H1 (cell line): Measurements from ENCODE around the gene OTOP3. TPM values are rescaled to one million over a fixed set of nuclear protein-coding genes. Genes with fewer than 3 reads are reported as not detected.
A peak's percentile ranks its signal among the peaks of the same experiment; 100 is the strongest.

Experiments
- CTCF ChIA-PET: fragments of 300-600 bp; sonication (Branson Sonifier 250); formaldehyde crosslinking; loops from one replicate; lab custom pipeline; 2021; ENCODE audit not compliant: partially characterized antibody; lab: Charles Lee
- POLR2A ChIA-PET: fragments of 300-600 bp; sonication (Branson Sonifier 250); formaldehyde crosslinking; loops from one replicate; lab custom pipeline; 2021; ENCODE audit warnings: inconsistent platforms; ENCODE audit not compliant: partially characterized antibody; lab: Charles Lee
- DNase-seq, 2 experiments: peaks; one replicate each; pipeline versions ENCODE4 v3.0.0 to v3.0.0-alpha.2; 2010 to 2022; ENCODE audit warnings: low spot score in 2 of 2, low read depth in 1 of 2, mixed read lengths in 1 of 2
- FAIRE-seq: peaks from 2 replicates; lab custom pipeline; 2011; peaks lifted over from hg19 to GRCh38; lab: Jason Lieb, UNC
- H2AFZ ChIP-seq: 2 replicates; pipeline ENCODE4 v1.8.1; 2012; ENCODE audit warnings: low read length, inconsistent platforms
- H2AK5ac ChIP-seq: 2 replicates; pipeline ENCODE4 v1.6.1; 2013; ENCODE audit warnings: low read depth, low read length
- H2BK120ac ChIP-seq: replicated peaks from 2 replicates; pipeline ENCODE3; 2013; ENCODE audit warnings: low read depth, low read length, inconsistent platforms
- H2BK12ac ChIP-seq: 2 replicates; pipeline ENCODE4 v1.6.1; 2013; ENCODE audit warnings: low read depth, low read length
- H2BK15ac ChIP-seq: 2 replicates; pipeline ENCODE4 v1.6.1; 2013; ENCODE audit warnings: low read length
- H2BK20ac ChIP-seq: 2 replicates; pipeline ENCODE4 v1.6.1; 2013; ENCODE audit warnings: low read length
- H2BK5ac ChIP-seq: 2 replicates; pipeline ENCODE4 v1.6.1; 2013; ENCODE audit warnings: low read depth, low read length
- H3K14ac ChIP-seq: 2 replicates; pipeline ENCODE4 v1.6.1; 2013; ENCODE audit warnings: inconsistent platforms; ENCODE audit not compliant: insufficient read length
- H3K18ac ChIP-seq: 2 replicates; pipeline ENCODE4 v1.6.1; 2013; ENCODE audit warnings: low read length; ENCODE audit errors: extremely low read depth
- H3K23ac ChIP-seq: 2 replicates; pipeline ENCODE4 v1.6.1; 2013; ENCODE audit warnings: inconsistent platforms; ENCODE audit not compliant: insufficient read length
- H3K23me2 ChIP-seq: 2 replicates; pipeline ENCODE4 v1.6.1; 2013; ENCODE audit warnings: low read depth, low read length
- H3K27ac ChIP-seq: 2 replicates; pipeline ENCODE4 v1.6.1; 2011; ENCODE audit warnings: low read depth, low read length, inconsistent platforms
- H3K27me3 ChIP-seq, 4 experiments: replicated peaks in 1 of 4; 1 replicate in 1 of 4; 2 replicates in 3 of 4; pipeline versions ENCODE4 v1.6.1 to v1.8.1; 2011 to 2013; ENCODE audit warnings: low read length in 3 of 4, mild to moderate bottlenecking in 3 of 4, inconsistent platforms in 2 of 4, mixed read lengths in 2 of 4, moderate library complexity in 1 of 4; ENCODE audit not compliant: control insufficient read depth in 3 of 4, insufficient read depth in 3 of 4; ENCODE audit errors: extremely low read depth in 1 of 4
- H3K36me3 ChIP-seq, 4 experiments: 2 replicates each; pipeline versions ENCODE4 v1.6.1 to v1.8.1; 2011 to 2013; ENCODE audit warnings: mild to moderate bottlenecking in 4 of 4, low read length in 3 of 4, moderate library complexity in 2 of 4, control low read depth in 1 of 4, inconsistent platforms in 1 of 4; ENCODE audit not compliant: insufficient read depth in 4 of 4, control insufficient read depth in 2 of 4
- H3K4ac ChIP-seq: replicated peaks from 2 replicates; pipeline ENCODE3; 2013; ENCODE audit warnings: low read length, low read depth, mixed read lengths, inconsistent platforms; ENCODE audit not compliant: insufficient read length
- H3K4me1 ChIP-seq, 4 experiments: replicated peaks in 1 of 4; 1 replicate in 1 of 4; 2 replicates in 3 of 4; pipeline versions ENCODE4 v1.6.1 to v1.8.1; 2011 to 2013; ENCODE audit warnings: low read length in 3 of 4, inconsistent platforms in 2 of 4, mixed read lengths in 1 of 4; ENCODE audit not compliant: insufficient read depth in 4 of 4, control insufficient read depth in 3 of 4
- H3K4me2 ChIP-seq, 2 experiments: 2 replicates each; pipeline versions ENCODE4 v1.6.1 to v1.8.1; 2011 to 2013; ENCODE audit warnings: low read depth in 2 of 2, low read length in 2 of 2, control low read depth in 1 of 2, inconsistent platforms in 1 of 2, mild to moderate bottlenecking in 1 of 2; ENCODE audit not compliant: insufficient read depth in 1 of 2
- H3K4me3 ChIP-seq, 4 experiments: fragments of 200-600, 300-600 bp in 1 of 4; sonication (generic), shearing (Covaris generic), sonication (Bioruptor Twin) in 1 of 4; 2 replicates each; pipeline versions ENCODE4 v1.5.1 to v1.8.1; 2011 to 2016; ENCODE audit warnings: low read length in 4 of 4, low read depth in 3 of 4, control low read depth in 2 of 4, inconsistent platforms in 2 of 4, mild to moderate bottlenecking in 2 of 4, mixed read lengths in 1 of 4, moderate library complexity in 1 of 4; ENCODE audit not compliant: insufficient read depth in 2 of 4; ENCODE audit errors: extremely low read depth in 1 of 4
- H3K56ac ChIP-seq: replicated peaks from 2 replicates; pipeline ENCODE3; 2013; ENCODE audit warnings: low read depth, mild to moderate bottlenecking, mixed read lengths, low read length, inconsistent platforms; ENCODE audit not compliant: insufficient read length
- H3K79me1 ChIP-seq: 2 replicates; pipeline ENCODE4 v1.6.1; 2013; ENCODE audit warnings: low read depth, low read length, control low read depth
- H3K79me2 ChIP-seq, 2 experiments: 2 replicates each; pipeline versions ENCODE4 v1.6.1 to v1.8.1; 2012 to 2013; ENCODE audit warnings: low read length in 2 of 2, mild to moderate bottlenecking in 2 of 2, inconsistent platforms in 1 of 2; ENCODE audit not compliant: insufficient read depth in 2 of 2, control insufficient read depth in 1 of 2
- H3K9ac ChIP-seq, 4 experiments: replicated peaks in 1 of 4; 1 replicate in 1 of 4; 2 replicates in 3 of 4; pipeline versions ENCODE4 v1.6.1 to v1.8.1; 2011 to 2013; ENCODE audit warnings: low read depth in 3 of 4, low read length in 3 of 4, control low read depth in 2 of 4, mild to moderate bottlenecking in 2 of 4, moderate library complexity in 2 of 4, inconsistent platforms in 1 of 4; ENCODE audit errors: extremely low read depth in 1 of 4
- H3K9me3 ChIP-seq, 2 experiments: 2 replicates each; pipeline versions ENCODE4 v1.6.1 to v1.8.1; 2012 to 2013; ENCODE audit warnings: mild to moderate bottlenecking in 2 of 2, moderate library complexity in 2 of 2, control low read depth in 1 of 2, inconsistent platforms in 1 of 2, low read depth in 1 of 2, low read length in 1 of 2, mixed read lengths in 1 of 2; ENCODE audit not compliant: insufficient read depth in 2 of 2
- H4K20me1 ChIP-seq, 2 experiments: replicated peaks in 1 of 2; 2 replicates each; pipeline versions ENCODE3 to v1.8.1; 2011 to 2013; ENCODE audit warnings: inconsistent platforms in 2 of 2, low read length in 2 of 2, mild to moderate bottlenecking in 1 of 2; ENCODE audit not compliant: insufficient read depth in 2 of 2, control insufficient read depth in 1 of 2
- H4K5ac ChIP-seq: 2 replicates; pipeline ENCODE4 v1.6.1; 2013; ENCODE audit warnings: low read length, low read depth, mixed read lengths, inconsistent platforms; ENCODE audit not compliant: insufficient read length
- H4K8ac ChIP-seq: 2 replicates; pipeline ENCODE4 v1.8.0; 2013; ENCODE audit warnings: mild to moderate bottlenecking, moderate library complexity, low read length, inconsistent platforms; ENCODE audit not compliant: insufficient read depth; ENCODE audit errors: extremely low read depth
- H4K91ac ChIP-seq: replicated peaks from 2 replicates; pipeline ENCODE3; 2013; ENCODE audit warnings: low read length, mixed read lengths, inconsistent platforms; ENCODE audit not compliant: insufficient read length
- ATF2 ChIP-seq: IDR thresholded peaks from 2 replicates; pipeline ENCODE4 v1.6.1; 2012; ENCODE audit warnings: low read length, inconsistent platforms
- CHD2 ChIP-seq: IDR thresholded peaks from 2 replicates; pipeline ENCODE4 v1.6.1; 2012; ENCODE audit warnings: low read length, improper control_type of control experiment
- RNF2 ChIP-seq: fragments of 200-900, 300-1000 bp; sonication (generic); IDR thresholded peaks from 2 replicates; pipeline ENCODE4 v1.7.1; 2016; ENCODE audit warnings: borderline replicate concordance, low read depth, mild to moderate bottlenecking, antibody characterized with exemption, low read length; ENCODE audit not compliant: poor library complexity, severe bottlenecking; ENCODE audit errors: missing control alignments
- WGBS, 2 experiments: shearing (Covaris generic) in 1 of 2; methylation state at CpG; one replicate each; pipeline versions ENCODE4 v1.1.6 to v1.1.7; 2013 to 2015; ENCODE audit warnings: low lambda C conversion rate in 2 of 2, mixed read lengths in 2 of 2, inconsistent platforms in 1 of 2, low coverage in 1 of 2, missing lambda C conversion rate in 1 of 2; ENCODE audit not compliant: insufficient replicate concordance in 2 of 2, insufficient coverage in 1 of 2, insufficient read length in 1 of 2; ENCODE audit errors: extremely low coverage in 1 of 2, missing lambda C conversion rate in 1 of 2; 5-methylcytosine and 5-hydroxymethylcytosine counted together
- polyA plus RNA-seq, 7 experiments: library from polyadenylated mRNA; depleted of rRNA in 3 of 7; stranded (reverse) in 5 of 7; unstranded in 2 of 7; fragments of >200 nt in 5 of 7; fragments of 200-250 nt in 2 of 7; gene quantifications; 1 replicate in 5 of 7; 2 replicates in 1 of 7; 4 replicates in 1 of 7; pipeline versions ENCODE4 v1.2.1 to v1.2.3, GENCODE V29; 2011 to 2013; ENCODE audit warnings: missing spikeins in 2 of 7, mixed read lengths in 2 of 7
- total RNA-seq: library from RNA; stranded (reverse); fragmentation: NEBNext Ultra II Directional; extraction: Animal tissue kit (Norgen Biotek cat#: 25700); gene quantifications from 2 replicates; pipeline ENCODE4 v1.2.1, GENCODE V29; 2021

The OTOP3 gene
- total and polyA plus RNA-seq, 2 of the 8 experiments (the other 6 are each of a cell fraction or from before 2014, with no cell fraction given) = 0.05 TPM; not detected in 1

DNA sequence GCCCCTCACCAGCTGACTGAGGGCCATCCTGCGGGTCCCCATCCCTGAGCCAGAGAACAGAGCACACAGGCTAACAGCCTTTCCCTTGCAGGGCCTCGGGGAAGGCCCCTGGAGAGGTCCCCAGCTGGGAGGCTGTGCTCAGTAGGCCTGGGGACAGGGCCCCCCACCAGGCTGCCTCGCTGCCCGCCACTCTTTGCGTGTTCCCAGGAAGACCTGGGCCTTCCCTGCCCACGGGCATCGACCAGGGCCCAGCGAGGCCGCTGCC is 36.1 kb downstream of the OTOP3 start:
- 14% methylated on average over 9 of the region's 9 CpGs; no CpG with 5 or more reads in 1 of the 2 experiments for WGBS, 2 experiments
- Histone ChIP-seq H3K4me2 (peak overlapping the region; percentile 84 to 87), H2BK120ac (no peak overlapping the region), H4K91ac (no peak overlapping the region), H4K20me1 (no peaks in the 10 kb centered on the region), H2AFZ (no peak overlapping the region), H3K23me2 (peaks cover 10% of the 10 kb centered on the region; the same call in 1 of the 2 replicates), H3K4ac (no peak overlapping the region), H2AK5ac (no peak overlapping the region), H2BK5ac (no peak overlapping the region), H2BK15ac (peak overlapping the region; percentile 46; the same call in 1 of the 2 replicates), H3K4me3 (peak overlapping the region; percentile 37 to 92 (median 52)), H3K36me3 (no peaks in the 10 kb centered on the region), H3K27me3 (peaks cover 17 to 43% (median 37%) of the 10 kb centered on the region in 4 experiments), H3K18ac (peak overlapping the region; percentile 48; the same call in 1 of the 2 replicates), H4K8ac (no peak overlapping the region), H3K9ac (peak overlapping the region in 1 of 4 experiments; percentile 43; a peak in 2 of 7 replicates), H3K79me1 (no peaks in the 10 kb centered on the region), H3K23ac (no peak overlapping the region), H4K5ac (peak overlapping the region; percentile 6), H3K79me2 (no peaks in the 10 kb centered on the region), H3K27ac (no peak overlapping the region), H2BK12ac (no peak overlapping the region), H3K9me3 (no peaks in the 10 kb centered on the region), H3K14ac (no peak overlapping the region), H3K56ac (no peak overlapping the region), H3K4me1 (peaks cover 0 to 15% (median 9%) of the 10 kb centered on the region in 4 experiments; a peak in 6 of 7 replicates), H2BK20ac (no peak overlapping the region)
- no peak for FAIRE-seq
- TF ChIP-seq RNF2 (no peak), ATF2 (no peak), CHD2 (no peak)
- DNase-seq = no peak
- POLR2A ChIA-PET = interaction anchor here (0.9 to 6.5 kb wide), 10 partner anchors 8 to 75 kb away, joined by 3 to 48 read pairs (median 4); partner anchors contain the start of genes ATP5PD, CDR2L and MRPL58
- CTCF ChIA-PET = interaction anchor here (0.6 to 19.8 kb wide), 6 partner anchors 9 to 69 kb away, joined by 4 to 345 read pairs (median 16); partner anchors contain the start of gene MRPL58
